ENCODE results near the gene PAPSS2.

GRCh38 chr10:87658321-87658795 lies 1.3 kb upstream of the PAPSS2 start:
- TF ChIP-seq CTCF (IDR thresholded peaks at IDR 0.05; ENCODE audit: extremely low read depth in 1 of 2, insufficient read depth in 1 of 2, low read depth in 1 of 2, low read length in 2 of 2) (no peak), POLR2AphosphoS5 (IDR thresholded peaks at IDR 0.05; ENCODE audit: insufficient read depth, low read depth, low read length) (no peak), EZH2 (IDR thresholded peaks at IDR 0.05; ENCODE audit: borderline replicate concordance, low read depth, low read length, severe bottlenecking) (no peak)

Data from endothelial cell of umbilical vein (primary cell).